Activated naive CD8-positive, alpha-beta T cell treated with anti-CD3 and anti-CD28 coated beads, Interleukin-2, amount 10 ng/mL, durations not matched to agents 7 days and 5 days (primary cell): Measurements from ENCODE around the gene CASKIN1. TPM values are rescaled to one million over a fixed set of nuclear protein-coding genes. Genes with fewer than 3 reads are reported as not detected.

ENCODE experiments used
- ATAC-seq: fragments of 150-1000 bp; cut with Tn5 transposase; one replicate; pipeline ENCODE4 v1.10.0; 2021; ENCODE audit warnings: low read depth, moderate library complexity
- POLR2A ChIA-PET: fragments of 350-600 bp; sonication (Branson Sonifier 250); formaldehyde crosslinking; loops from one replicate; lab custom pipeline; 2021; ENCODE audit warnings: antibody characterized with exemption; lab: Charles Lee
- DNase-seq: peaks from one replicate; pipeline ENCODE4 v3.0.0; 2021
- H3K27ac Mint-ChIP-seq: one replicate; pipeline ENCODE4 v1.8.0; 2022; ENCODE audit warnings: mild to moderate bottlenecking, mixed read lengths
- H3K27me3 Mint-ChIP-seq: one replicate; pipeline ENCODE4 v1.8.0; 2022; ENCODE audit warnings: mild to moderate bottlenecking, moderate library complexity, mixed read lengths
- H3K36me3 Mint-ChIP-seq: one replicate; pipeline ENCODE4 v1.8.0; 2021; ENCODE audit warnings: mild to moderate bottlenecking, mixed read lengths
- H3K4me1 Mint-ChIP-seq: one replicate; pipeline ENCODE4 v1.8.0; 2021; ENCODE audit warnings: mixed read lengths
- H3K4me3 Mint-ChIP-seq: one replicate; pipeline ENCODE4 v1.8.0; 2022; ENCODE audit warnings: mild to moderate bottlenecking, moderate library complexity, mixed read lengths
- H3K9me3 Mint-ChIP-seq: one replicate; pipeline ENCODE4 v1.8.0; 2021; ENCODE audit warnings: mixed read lengths
- total RNA-seq, 2 experiments: library from RNA; stranded (reverse); gene quantifications; one replicate each; pipeline ENCODE4 v1.2.3, GENCODE V29; 2021

The CASKIN1 gene
- total RNA-seq, 2 experiments from 2014 or later, result 0.88 to 1.1 TPM

- Mint-ChIP-seq H3K4me3 (peak overlapping the region; percentile 97), H3K27me3 (no peaks in the 10 kb centered on the region), H3K9me3 (no peaks in the 10 kb centered on the region), H3K36me3 (peaks cover 10% of the 10 kb centered on the region), H3K27ac (no peak overlapping the region), H3K4me1 (peaks cover 21% of the 10 kb centered on the region)
- DNase-seq (no peak), ATAC-seq (no peak)
- POLR2A ChIA-PET, result no interaction called here
These were observed 38.7 kb downstream of the CASKIN1 start for GRCh38 chr16:2157480-2158261.

DNA sequence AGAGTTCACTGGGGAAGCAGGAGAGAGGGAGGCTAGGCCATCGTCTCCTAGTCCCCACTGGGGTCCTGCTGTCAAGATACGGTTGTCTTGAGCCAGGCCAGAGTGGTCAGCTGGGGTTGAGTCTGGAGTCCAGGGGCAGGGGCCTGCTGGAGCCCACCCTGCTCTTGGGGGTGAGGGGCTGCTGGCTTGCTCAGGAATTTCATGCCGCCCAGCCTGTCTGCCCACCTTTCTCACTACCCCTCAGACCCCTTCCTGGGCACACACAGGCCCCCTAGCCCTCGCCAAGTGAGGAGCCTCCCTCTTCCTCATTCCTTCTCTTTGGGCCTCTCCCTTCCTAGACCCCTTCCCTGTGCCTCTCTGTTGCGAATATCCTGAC lies 39.6 kb downstream of the CASKIN1 start:
- DNase-seq (no peak), ATAC-seq (no peak)
- POLR2A ChIA-PET, result no interaction called here
- Mint-ChIP-seq H3K27me3 (no peaks in the 10 kb centered on the region), H3K4me3 (peak overlapping the region; percentile 97), H3K36me3 (peaks cover 7% of the 10 kb centered on the region), H3K9me3 (no peaks in the 10 kb centered on the region), H3K27ac (peak overlapping the region; percentile 92), H3K4me1 (peaks cover 21% of the 10 kb centered on the region)

DNA sequence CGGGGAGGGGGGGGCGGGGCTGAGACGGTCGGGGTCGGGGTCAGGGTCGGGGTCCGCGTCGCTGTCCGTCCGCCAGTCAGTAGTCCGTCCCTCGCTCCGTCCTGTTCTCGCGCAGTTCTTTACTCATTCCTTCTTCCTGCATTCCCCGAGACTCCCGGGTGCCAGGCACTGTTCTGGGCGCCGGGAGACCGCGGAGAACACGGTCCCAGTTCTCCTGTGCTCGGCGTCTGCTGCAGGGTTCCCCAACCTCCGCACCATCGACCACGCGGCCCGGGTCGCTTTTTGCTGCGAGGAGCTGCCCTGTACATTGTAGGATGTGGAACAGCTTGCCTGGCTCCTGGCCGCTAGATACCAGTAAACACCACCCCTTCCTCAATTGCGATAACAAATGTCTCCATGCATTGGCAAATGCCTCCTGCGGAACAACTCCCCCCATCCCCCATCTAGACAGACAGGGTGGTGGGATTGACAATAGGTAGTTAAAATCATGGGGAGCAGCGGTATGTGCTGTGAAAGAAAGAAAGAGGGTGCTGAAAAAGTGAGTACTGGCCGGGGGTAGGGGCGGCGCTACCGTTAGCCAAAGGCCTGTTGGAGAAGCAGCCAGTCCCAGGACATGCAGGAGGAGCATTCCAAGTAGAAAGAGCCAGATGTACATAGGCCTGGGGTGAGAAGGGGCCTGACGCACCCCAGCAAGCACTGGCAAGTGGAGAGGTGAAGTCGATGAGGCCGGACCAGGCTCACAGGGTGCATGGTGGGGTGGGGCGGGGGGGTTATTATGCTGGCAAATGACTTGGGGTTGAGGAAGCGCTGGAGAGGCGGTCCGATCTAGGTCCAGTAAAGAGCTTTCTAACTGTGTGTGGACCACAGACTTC lies 40.2 kb downstream of the CASKIN1 start:
- POLR2A ChIA-PET, result interaction anchor here (0.5 to 3.8 kb wide), 55 partner anchors 10 to 683 kb away, joined by 3 to 32 read pairs (median 5); partner anchors contain the start of genes BRICD5, CCNF, ECI1 and JPT2
- peak overlapping the region; percentile 97 for H3K4me3 Mint-ChIP-seq
- H3K27me3 Mint-ChIP-seq, result no peaks in the 10 kb centered on the region
- no peaks in the 10 kb centered on the region for H3K9me3 Mint-ChIP-seq
- H3K36me3 Mint-ChIP-seq, result peaks cover 9% of the 10 kb centered on the region
- H3K27ac Mint-ChIP-seq, result peak overlapping the region; percentile 92
- H3K4me1 Mint-ChIP-seq, result peaks cover 24% of the 10 kb centered on the region
- peak; percentile 51 for DNase-seq
- no peak for ATAC-seq

- Mint-ChIP-seq H3K4me1 (peaks cover 25% of the 10 kb centered on the region), H3K27me3 (no peaks in the 10 kb centered on the region), H3K9me3 (no peaks in the 10 kb centered on the region), H3K4me3 (peak within 1 kb of the TSS; percentile 97), H3K27ac (peak within 1 kb of the TSS; percentile 92), H3K36me3 (peaks cover 11% of the 10 kb centered on the region)
- peak; percentile 95 for DNase-seq
- peak; percentile 94 for ATAC-seq
- POLR2A ChIA-PET, result interaction anchor here (0.5 to 3.8 kb wide), 74 partner anchors 9 to 1567 kb away, joined by 3 to 32 read pairs (median 4); partner anchors contain the start of genes BRICD5, CCNF, ECI1 and GFER
These were observed 41.1 kb downstream of the CASKIN1 start, which contains the start of gene TRAF7 for GRCh38 chr16:2155091-2155950. TRAF7 (plus strand) TSS chr16:2155782; CDS start chr16:2163921, 8,139 bp downstream.

GRCh38 chr16:2154533-2155090 lies 41.8 kb downstream of the CASKIN1 start:
- DNase-seq, result no peak
- peak overlapping the region; percentile 74 for H3K27ac Mint-ChIP-seq

GRCh38 chr16:2152695-2153506 lies 43.5 kb downstream of the CASKIN1 start:
- POLR2A ChIA-PET, result interaction anchor here (0.6 to 3.8 kb wide), 11 partner anchors 13 to 327 kb away, joined by 3 to 32 read pairs (median 3); partner anchors contain the start of genes ECI1, FAHD1, HAGH and NHERF2
- Mint-ChIP-seq H3K4me1 (peaks cover 28% of the 10 kb centered on the region), H3K36me3 (peaks cover 11% of the 10 kb centered on the region), H3K9me3 (no peaks in the 10 kb centered on the region), H3K27me3 (no peaks in the 10 kb centered on the region), H3K4me3 (peak overlapping the region; percentile 91), H3K27ac (peak overlapping the region; percentile 74)
- ATAC-seq (no peak), DNase-seq (no peak)

More at GRCh38 chr16:2154533-2155090, 41.8 kb downstream of the CASKIN1 start:
- H3K4me1 Mint-ChIP-seq, result peaks cover 27% of the 10 kb centered on the region
- H3K9me3 Mint-ChIP-seq, result no peaks in the 10 kb centered on the region
- peaks cover 11% of the 10 kb centered on the region for H3K36me3 Mint-ChIP-seq
- H3K27me3 Mint-ChIP-seq, result no peaks in the 10 kb centered on the region
- H3K4me3 Mint-ChIP-seq, result peak overlapping the region; percentile 91
- ATAC-seq, result no peak
- POLR2A ChIA-PET, result interaction anchor here (0.6 to 3.8 kb wide), 53 partner anchors 9 to 774 kb away, joined by 3 to 32 read pairs (median 5); partner anchors contain the start of genes BRICD5, CCNF, ECI1 and GFER

DNA sequence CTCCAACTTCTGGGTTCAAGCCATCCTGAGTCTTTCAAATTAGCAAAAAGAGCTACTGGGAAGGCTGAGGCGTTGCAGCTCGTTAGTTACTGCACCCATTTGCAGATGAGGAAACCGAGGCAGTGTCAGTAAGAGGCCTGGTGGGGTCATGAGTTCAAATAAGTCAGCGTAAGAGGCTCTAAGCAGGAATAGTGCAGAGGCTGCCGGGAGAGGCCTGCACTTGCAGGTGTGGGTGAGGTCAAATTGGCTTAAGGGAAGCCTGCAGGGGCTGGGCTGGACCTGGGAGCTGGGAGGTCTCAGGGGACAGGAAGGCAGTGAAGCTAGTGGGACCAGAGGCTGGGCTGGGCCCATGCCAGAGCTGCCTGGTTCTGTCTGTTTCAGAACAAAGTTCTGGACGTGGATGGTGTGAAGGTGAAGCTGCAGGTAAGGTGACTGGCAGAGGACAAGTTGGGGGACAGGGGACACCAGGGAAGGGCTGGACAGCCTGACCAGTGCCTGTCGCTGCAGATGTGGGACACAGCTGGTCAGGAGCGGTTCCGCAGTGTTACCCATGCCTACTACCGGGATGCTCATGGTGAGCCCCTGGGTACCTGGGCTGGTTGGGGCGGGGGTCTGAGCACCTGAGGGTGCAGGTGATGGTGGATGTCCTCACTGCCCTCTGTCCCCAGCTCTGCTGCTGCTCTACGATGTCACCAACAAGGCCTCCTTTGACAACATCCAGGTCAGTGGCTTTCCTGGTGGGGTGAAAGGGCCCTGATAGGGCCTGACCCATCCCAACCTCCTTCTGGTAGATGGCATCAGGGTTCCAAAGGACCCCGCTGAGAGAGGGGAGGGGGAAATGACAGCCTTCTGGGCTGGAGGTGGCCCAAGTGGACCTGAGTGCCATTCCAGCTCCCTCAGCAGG lies 45.0 kb downstream of the CASKIN1 start:
- Mint-ChIP-seq H3K36me3 (peaks cover 11% of the 10 kb centered on the region), H3K9me3 (no peaks in the 10 kb centered on the region), H3K27me3 (peaks cover 6% of the 10 kb centered on the region), H3K4me3 (no peak overlapping the region), H3K4me1 (peaks cover 17% of the 10 kb centered on the region), H3K27ac (peak overlapping the region; percentile 38)
- POLR2A ChIA-PET, result interaction anchor here (1.7 kb wide), 1 partner anchor 146 kb away, joined by 3 read pairs; no protein-coding TSS in a partner anchor
- ATAC-seq (no peak), DNase-seq (no peak)

- peaks cover 11% of the 10 kb centered on the region for H3K36me3 Mint-ChIP-seq
- H3K4me1 Mint-ChIP-seq, result peaks cover 12% of the 10 kb centered on the region
- no peak overlapping the region for H3K4me3 Mint-ChIP-seq
- POLR2A ChIA-PET, result interaction anchor here (0.6 kb wide), 1 partner anchor 64 kb away, joined by 3 read pairs; the partner anchor contains the start of gene PGP
- H3K9me3 Mint-ChIP-seq, result no peaks in the 10 kb centered on the region
- DNase-seq (no peak), ATAC-seq (no peak)
- H3K27me3 Mint-ChIP-seq, result peaks cover 6% of the 10 kb centered on the region
- H3K27ac Mint-ChIP-seq, result no peak overlapping the region
These were observed 45.8 kb downstream of the CASKIN1 start for GRCh38 chr16:2150418-2151187.

DNA sequence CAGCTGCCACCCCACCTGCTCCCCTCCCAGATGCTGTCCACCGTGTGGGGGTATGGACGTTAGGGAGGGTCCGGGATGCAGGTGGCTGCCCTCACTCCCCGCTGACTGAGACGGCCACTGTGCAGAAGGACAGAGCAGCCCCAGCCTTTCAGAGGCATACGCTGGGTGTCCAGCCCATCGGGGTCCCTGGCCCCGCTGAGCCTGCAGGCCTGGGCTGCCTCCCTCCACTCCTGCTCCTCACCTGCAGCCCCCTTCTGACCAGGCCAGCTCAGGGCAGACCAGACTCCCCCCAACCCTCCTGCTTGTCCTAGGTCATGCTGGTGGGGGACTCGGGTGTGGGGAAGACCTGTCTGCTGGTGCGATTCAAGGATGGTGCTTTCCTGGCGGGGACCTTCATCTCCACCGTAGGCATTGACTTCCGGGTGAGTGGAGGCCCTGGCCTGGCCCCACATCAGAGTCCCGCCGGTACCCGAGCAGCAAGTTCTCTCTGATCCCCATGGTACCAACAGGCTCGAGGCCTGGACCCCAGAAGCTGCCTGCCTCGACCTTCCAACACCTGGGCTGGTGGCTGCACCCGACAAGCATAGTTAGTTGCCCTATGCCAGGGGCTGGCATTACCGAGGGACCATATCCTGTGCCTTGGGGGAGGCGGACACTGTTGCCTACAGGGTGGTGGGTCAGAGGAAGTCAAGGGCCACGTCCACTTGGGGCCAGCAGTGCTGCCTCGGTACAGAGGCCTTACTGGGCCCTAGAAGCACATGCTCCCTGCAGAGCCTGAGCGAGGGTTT lies 46.6 kb downstream of the CASKIN1 start:
- POLR2A ChIA-PET, result interaction anchor here (0.6 kb wide), 1 partner anchor 65 kb away, joined by 3 read pairs; the partner anchor contains the start of gene PGP
- no peaks in the 10 kb centered on the region for H3K9me3 Mint-ChIP-seq

More for the DNA sequence above, 46.6 kb downstream of the CASKIN1 start:
- H3K27ac Mint-ChIP-seq, result no peak overlapping the region
- ATAC-seq, result no peak
- peaks cover 11% of the 10 kb centered on the region for H3K36me3 Mint-ChIP-seq
- H3K4me3 Mint-ChIP-seq, result peak overlapping the region; percentile 28
- peaks cover 6% of the 10 kb centered on the region for H3K27me3 Mint-ChIP-seq
- H3K4me1 Mint-ChIP-seq, result peaks cover 12% of the 10 kb centered on the region
- no peak for DNase-seq
